GM21423 (cell line): ENCODE results near the gene BCL2L11.
A peak's percentile ranks its signal among the peaks of the same experiment; 100 is the strongest.
"Not testable (repeated sequence)": the region's sequence is repeated elsewhere in the genome, so short reads cannot be mapped to it uniquely, and the experiment has no call there.

Experiments
- ATAC-seq: cut with Tn5 transposase; IDR thresholded peaks from one replicate; pipeline ENCODE4 v1.9.1; 2021; ENCODE audit warnings: mild to moderate bottlenecking, moderate library complexity; ENCODE audit not compliant: unreplicated experiment

BCL2L11 gene, protein sequence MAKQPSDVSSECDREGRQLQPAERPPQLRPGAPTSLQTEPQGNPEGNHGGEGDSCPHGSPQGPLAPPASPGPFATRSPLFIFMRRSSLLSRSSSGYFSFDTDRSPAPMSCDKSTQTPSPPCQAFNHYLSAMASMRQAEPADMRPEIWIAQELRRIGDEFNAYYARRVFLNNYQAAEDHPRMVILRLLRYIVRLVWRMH

DNA sequence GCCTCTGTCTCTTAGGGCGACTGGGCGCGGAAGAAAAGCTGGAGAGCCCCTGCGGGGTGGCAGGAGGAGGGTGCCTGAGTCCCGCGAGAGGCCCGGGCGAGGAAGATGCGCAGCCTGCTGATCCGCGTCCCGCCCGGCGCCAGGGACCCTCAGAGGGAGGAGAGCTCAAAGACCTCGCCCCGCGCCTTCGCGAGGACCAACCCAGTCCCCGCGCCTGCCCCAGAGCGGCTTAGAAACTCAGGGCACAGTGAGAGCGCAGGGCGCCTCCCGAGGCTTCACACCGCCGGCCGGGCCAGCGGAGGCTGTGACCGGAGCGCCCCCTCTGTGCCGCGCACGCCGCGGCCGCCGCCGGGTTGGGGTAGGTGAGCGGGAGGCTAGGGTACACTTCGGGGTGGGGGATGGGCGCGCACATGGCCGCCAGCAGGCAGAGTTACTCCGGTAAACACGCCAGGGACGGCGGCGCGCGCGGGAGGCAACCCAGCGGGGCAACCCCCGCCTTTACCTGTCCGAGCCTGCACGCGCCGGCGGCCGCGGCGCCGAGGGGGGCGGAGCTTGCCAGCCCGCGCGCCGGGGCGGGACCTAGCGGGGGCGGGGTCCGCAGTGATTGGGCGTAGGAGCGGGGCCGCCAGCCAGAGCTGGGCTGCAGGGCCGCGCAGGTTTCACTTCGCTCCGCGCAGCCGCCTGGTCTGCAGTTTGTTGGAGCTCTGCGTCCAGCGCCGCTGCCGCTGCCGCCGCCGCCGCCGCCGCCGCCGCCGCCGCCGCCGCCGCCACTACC is at the start of gene BCL2L11:
BCL2L11 (plus strand) TSS at position 662 of the 775 bp plus-strand sequence. CDS start 2,832 bp downstream, outside the sequence.
- ATAC-seq, result peak; percentile 55

- no peak for ATAC-seq
These were observed 49.0 kb upstream of the BCL2L11 start for GRCh38 chr2:111071600-111072171.

- ATAC-seq, result no peak
These were observed 48.4 kb upstream of the BCL2L11 start for GRCh38 chr2:111072220-111072871.

DNA sequence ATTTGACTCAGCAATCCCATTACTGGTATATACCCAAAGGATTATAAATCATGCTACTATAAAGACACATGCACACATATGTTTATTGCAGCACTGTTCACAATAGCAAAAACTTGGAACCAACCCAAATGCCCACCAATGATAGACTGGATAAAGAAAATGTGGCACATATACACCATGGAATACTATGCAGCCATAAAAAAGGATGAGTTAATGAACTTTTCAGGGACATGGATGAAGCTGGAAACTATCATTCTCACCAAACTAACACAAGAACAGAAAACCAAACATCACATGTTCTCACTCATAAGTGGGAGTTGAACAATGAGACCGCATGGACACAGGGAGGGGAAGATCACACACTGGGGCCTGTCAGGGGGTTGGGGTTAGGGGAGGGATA is 38.1 kb upstream of the BCL2L11 start:
- not testable (repeated sequence) for ATAC-seq

- ATAC-seq, result no peak
These were observed 28.9 kb upstream of the BCL2L11 start for GRCh38 chr2:111091811-111092211.

DNA sequence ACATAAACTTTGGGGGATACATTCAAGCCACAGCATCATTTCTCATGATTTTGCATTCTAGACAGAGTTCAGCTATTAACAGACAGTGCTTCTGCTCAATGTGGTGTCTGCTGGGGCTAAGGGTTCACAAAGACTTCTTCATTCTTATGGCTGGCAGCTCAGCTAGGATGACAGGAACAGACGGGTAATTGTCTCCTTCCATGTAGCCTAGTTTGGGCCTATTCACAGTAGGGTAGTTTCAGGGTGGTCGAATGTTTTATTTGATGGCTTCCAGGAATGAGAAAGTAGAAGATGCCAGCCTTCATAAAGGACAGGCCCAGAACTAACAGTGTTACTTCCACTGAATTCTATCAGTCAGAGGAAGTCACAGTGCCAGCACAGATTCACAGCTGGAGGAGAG is 26.0 kb upstream of the BCL2L11 start:
- ATAC-seq, result no peak

DNA sequence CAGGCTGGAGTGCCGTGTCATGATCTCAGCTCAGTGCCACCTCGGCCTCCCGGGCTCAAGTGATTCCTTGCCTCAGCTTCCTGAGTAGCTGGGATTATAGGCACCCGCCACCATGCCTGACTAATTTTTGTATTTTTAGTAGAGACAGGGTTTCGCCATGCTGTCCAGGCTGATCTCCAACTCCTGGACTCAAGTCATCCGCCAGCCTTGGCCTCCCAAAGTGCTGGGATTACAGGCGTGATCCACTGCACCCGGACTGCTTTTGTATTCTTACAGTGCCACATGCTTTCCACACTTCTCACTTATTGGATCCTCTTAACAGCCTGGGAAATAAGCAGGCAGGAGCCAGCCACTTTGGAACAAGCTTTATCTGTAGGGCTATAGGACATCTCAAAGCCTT is 25.3 kb upstream of the BCL2L11 start:
- no peak for ATAC-seq

DNA sequence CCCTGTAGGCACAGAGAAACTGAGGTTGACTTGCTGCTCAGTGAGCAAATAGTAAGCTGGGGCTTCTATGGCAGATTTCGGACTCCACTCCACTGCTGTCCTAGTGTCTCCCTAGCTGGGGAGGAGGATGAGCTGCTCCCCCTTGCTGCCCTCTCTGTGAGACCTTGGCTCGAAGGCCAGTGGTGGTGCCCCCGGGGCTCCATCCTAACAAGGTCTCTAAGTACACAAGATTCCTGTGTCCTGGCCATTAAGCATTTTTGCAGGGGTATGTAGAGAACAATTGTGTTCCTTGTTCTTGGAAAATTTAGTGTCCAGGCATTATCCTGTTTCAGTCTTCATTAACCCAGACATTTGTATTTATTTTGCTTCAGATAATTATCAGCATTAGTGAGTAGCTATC is 21.3 kb upstream of the BCL2L11 start:
- no peak for ATAC-seq

DNA sequence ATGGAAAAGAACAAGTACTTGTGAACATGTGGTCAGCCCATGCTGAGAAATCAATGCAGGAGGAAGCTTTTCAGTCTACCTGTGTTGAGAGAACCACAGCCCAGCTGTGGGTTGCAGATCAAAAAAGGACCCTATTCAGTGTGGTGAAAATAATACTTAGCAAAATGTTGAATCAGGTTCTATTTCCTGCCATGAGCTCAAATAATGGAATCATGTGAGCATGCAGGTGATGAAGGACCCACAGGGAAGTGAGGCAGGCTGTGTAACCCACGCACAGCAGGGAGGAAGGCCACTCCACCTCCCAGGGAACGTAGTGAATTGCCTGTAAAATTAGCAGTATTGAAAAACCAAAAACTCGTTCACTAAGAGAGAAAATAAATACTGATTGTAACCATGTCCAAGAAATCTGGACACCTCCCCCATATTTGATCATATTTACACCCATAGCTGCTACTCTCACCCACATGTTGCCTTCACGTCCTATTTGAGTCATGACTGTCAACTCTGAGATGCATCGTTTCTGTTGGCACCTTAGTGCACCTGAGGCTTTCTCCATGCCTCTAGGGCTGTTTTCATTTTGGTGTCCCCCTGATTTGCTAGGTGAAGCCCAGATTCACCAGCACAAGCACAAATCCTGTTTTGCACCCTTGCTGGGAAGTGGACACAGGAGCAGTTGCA is 20.5 kb upstream of the BCL2L11 start:
- ATAC-seq, result peak; percentile 27

DNA sequence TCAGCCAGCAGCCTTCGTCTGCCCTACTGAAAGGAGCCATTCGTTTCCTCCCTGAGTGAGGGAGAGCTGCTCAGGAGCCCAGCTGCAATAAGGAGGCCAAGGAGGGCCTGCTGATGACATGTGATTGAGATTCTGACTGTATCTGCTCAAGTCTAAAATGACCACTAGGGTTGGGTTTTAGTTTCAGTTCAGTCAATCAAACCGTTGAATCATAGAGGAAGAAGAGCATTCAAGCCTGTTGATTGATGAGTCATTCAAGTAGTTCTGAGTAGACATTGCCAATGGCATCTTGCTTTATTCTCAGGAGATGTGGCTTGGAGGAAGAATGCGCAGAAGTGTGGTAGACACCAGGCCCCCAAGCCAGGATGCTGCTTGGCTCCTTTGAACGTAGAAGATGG is 19.9 kb upstream of the BCL2L11 start:
- peak; percentile 82 for ATAC-seq

DNA sequence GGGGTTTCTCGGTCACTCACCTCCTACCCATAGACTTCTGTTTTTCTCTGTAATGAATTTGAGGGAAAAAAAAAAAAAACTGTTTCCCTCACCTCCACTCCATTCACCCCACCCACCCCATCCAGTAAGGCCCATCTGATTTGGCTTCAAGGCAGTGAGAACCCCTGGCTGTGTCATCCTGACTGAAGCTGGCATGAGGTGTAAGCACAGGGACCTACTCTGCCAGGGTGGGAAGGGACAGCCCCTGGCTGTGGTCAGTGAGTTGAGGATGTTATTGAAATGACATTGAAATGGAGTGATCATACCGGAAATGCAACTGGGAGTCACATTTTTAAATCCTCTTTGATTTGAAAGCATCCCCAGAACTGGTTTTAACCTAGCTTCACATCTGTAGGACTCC is 19.1 kb upstream of the BCL2L11 start:
- ATAC-seq, result no peak

- no peak for ATAC-seq
These were observed 18.5 kb upstream of the BCL2L11 start for GRCh38 chr2:111102216-111102615.

- no peak for ATAC-seq
These were observed 14.8 kb upstream of the BCL2L11 start for GRCh38 chr2:111105926-111106325.

DNA sequence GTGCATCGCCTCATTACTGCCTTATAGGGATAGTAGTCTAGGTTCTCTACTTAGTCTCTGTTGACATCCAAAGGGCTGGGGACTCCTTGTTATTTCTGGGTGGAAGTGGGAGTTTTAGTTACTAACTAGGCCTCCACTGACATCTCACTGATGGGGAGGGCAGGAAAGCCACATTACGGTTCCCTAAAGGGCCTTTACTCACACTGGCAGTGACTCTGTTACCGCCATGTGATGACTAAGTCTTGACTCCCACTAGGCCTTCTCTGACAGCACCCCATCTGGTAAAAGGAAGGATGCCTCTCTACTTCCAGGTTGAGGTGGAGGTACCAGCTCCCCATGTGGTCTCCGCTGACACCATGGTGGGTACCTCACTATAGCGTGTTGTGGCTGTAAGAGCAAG is 14.0 kb upstream of the BCL2L11 start:
- no peak for ATAC-seq

- no peak for ATAC-seq
These were observed 11.9 kb upstream of the BCL2L11 start for GRCh38 chr2:111108745-111109271.

GRCh38 chr2:111111101-111111755 is 9.5 kb upstream of the BCL2L11 start:
- no peak for ATAC-seq

GRCh38 chr2:111113838-111114237 is 6.9 kb upstream of the BCL2L11 start:
- ATAC-seq, result no peak

GRCh38 chr2:111116011-111116746 is 4.5 kb upstream of the BCL2L11 start:
- peak; percentile 18 for ATAC-seq

- peak; percentile 25 for ATAC-seq
These were observed 3.7 kb upstream of the BCL2L11 start for GRCh38 chr2:111116843-111117597.
